H1 (cell line): ENCODE measurements around the gene SPAST. TPM values are rescaled to one million over a fixed set of nuclear protein-coding genes. Genes with fewer than 3 reads are reported as not detected.

Source experiments
- CTCF ChIA-PET: fragments of 300-600 bp; sonication (Branson Sonifier 250); formaldehyde crosslinking; loops from one replicate; lab custom pipeline; 2021; ENCODE audit not compliant: partially characterized antibody; lab: Charles Lee
- POLR2A ChIA-PET: fragments of 300-600 bp; sonication (Branson Sonifier 250); formaldehyde crosslinking; loops from one replicate; lab custom pipeline; 2021; ENCODE audit warnings: inconsistent platforms; ENCODE audit not compliant: partially characterized antibody; lab: Charles Lee
- DNase-seq, 2 experiments: peaks; one replicate each; pipeline versions ENCODE4 v3.0.0 to v3.0.0-alpha.2; 2010 to 2022; ENCODE audit warnings: low spot score in 2 of 2, low read depth in 1 of 2, mixed read lengths in 1 of 2
- FAIRE-seq: peaks from 2 replicates; lab custom pipeline; 2011; peaks lifted over from hg19 to GRCh38; lab: Jason Lieb, UNC
- H2AFZ ChIP-seq: 2 replicates; pipeline ENCODE4 v1.8.1; 2012; ENCODE audit warnings: low read length, inconsistent platforms
- H2AK5ac ChIP-seq: 2 replicates; pipeline ENCODE4 v1.6.1; 2013; ENCODE audit warnings: low read depth, low read length
- H2BK120ac ChIP-seq: replicated peaks from 2 replicates; pipeline ENCODE3; 2013; ENCODE audit warnings: low read depth, low read length, inconsistent platforms
- H2BK12ac ChIP-seq: 2 replicates; pipeline ENCODE4 v1.6.1; 2013; ENCODE audit warnings: low read depth, low read length
- H2BK15ac ChIP-seq: 2 replicates; pipeline ENCODE4 v1.6.1; 2013; ENCODE audit warnings: low read length
- H2BK20ac ChIP-seq: 2 replicates; pipeline ENCODE4 v1.6.1; 2013; ENCODE audit warnings: low read length
- H2BK5ac ChIP-seq: 2 replicates; pipeline ENCODE4 v1.6.1; 2013; ENCODE audit warnings: low read depth, low read length
- H3K14ac ChIP-seq: 2 replicates; pipeline ENCODE4 v1.6.1; 2013; ENCODE audit warnings: inconsistent platforms; ENCODE audit not compliant: insufficient read length
- H3K18ac ChIP-seq: 2 replicates; pipeline ENCODE4 v1.6.1; 2013; ENCODE audit warnings: low read length; ENCODE audit errors: extremely low read depth
- H3K23ac ChIP-seq: 2 replicates; pipeline ENCODE4 v1.6.1; 2013; ENCODE audit warnings: inconsistent platforms; ENCODE audit not compliant: insufficient read length
- H3K23me2 ChIP-seq: 2 replicates; pipeline ENCODE4 v1.6.1; 2013; ENCODE audit warnings: low read depth, low read length
- H3K27ac ChIP-seq: 2 replicates; pipeline ENCODE4 v1.6.1; 2011; ENCODE audit warnings: low read depth, low read length, inconsistent platforms
- H3K27me3 ChIP-seq, 4 experiments: replicated peaks in 1 of 4; 1 replicate in 1 of 4; 2 replicates in 3 of 4; pipeline versions ENCODE4 v1.6.1 to v1.8.1; 2011 to 2013; ENCODE audit warnings: low read length in 3 of 4, mild to moderate bottlenecking in 3 of 4, inconsistent platforms in 2 of 4, mixed read lengths in 2 of 4, moderate library complexity in 1 of 4; ENCODE audit not compliant: control insufficient read depth in 3 of 4, insufficient read depth in 3 of 4; ENCODE audit errors: extremely low read depth in 1 of 4
- H3K36me3 ChIP-seq, 4 experiments: 2 replicates each; pipeline versions ENCODE4 v1.6.1 to v1.8.1; 2011 to 2013; ENCODE audit warnings: mild to moderate bottlenecking in 4 of 4, low read length in 3 of 4, moderate library complexity in 2 of 4, control low read depth in 1 of 4, inconsistent platforms in 1 of 4; ENCODE audit not compliant: insufficient read depth in 4 of 4, control insufficient read depth in 2 of 4
- H3K4ac ChIP-seq: replicated peaks from 2 replicates; pipeline ENCODE3; 2013; ENCODE audit warnings: low read length, low read depth, mixed read lengths, inconsistent platforms; ENCODE audit not compliant: insufficient read length
- H3K4me1 ChIP-seq, 4 experiments: replicated peaks in 1 of 4; 1 replicate in 1 of 4; 2 replicates in 3 of 4; pipeline versions ENCODE4 v1.6.1 to v1.8.1; 2011 to 2013; ENCODE audit warnings: low read length in 3 of 4, inconsistent platforms in 2 of 4, mixed read lengths in 1 of 4; ENCODE audit not compliant: insufficient read depth in 4 of 4, control insufficient read depth in 3 of 4
- H3K4me2 ChIP-seq, 2 experiments: 2 replicates each; pipeline versions ENCODE4 v1.6.1 to v1.8.1; 2011 to 2013; ENCODE audit warnings: low read depth in 2 of 2, low read length in 2 of 2, control low read depth in 1 of 2, inconsistent platforms in 1 of 2, mild to moderate bottlenecking in 1 of 2; ENCODE audit not compliant: insufficient read depth in 1 of 2
- H3K4me3 ChIP-seq, 4 experiments: fragments of 200-600, 300-600 bp in 1 of 4; sonication (generic), shearing (Covaris generic), sonication (Bioruptor Twin) in 1 of 4; 2 replicates each; pipeline versions ENCODE4 v1.5.1 to v1.8.1; 2011 to 2016; ENCODE audit warnings: low read length in 4 of 4, low read depth in 3 of 4, control low read depth in 2 of 4, inconsistent platforms in 2 of 4, mild to moderate bottlenecking in 2 of 4, mixed read lengths in 1 of 4, moderate library complexity in 1 of 4; ENCODE audit not compliant: insufficient read depth in 2 of 4; ENCODE audit errors: extremely low read depth in 1 of 4
- H3K56ac ChIP-seq: replicated peaks from 2 replicates; pipeline ENCODE3; 2013; ENCODE audit warnings: low read depth, mild to moderate bottlenecking, mixed read lengths, low read length, inconsistent platforms; ENCODE audit not compliant: insufficient read length
- H3K79me1 ChIP-seq: 2 replicates; pipeline ENCODE4 v1.6.1; 2013; ENCODE audit warnings: low read depth, low read length, control low read depth
- H3K79me2 ChIP-seq, 2 experiments: 2 replicates each; pipeline versions ENCODE4 v1.6.1 to v1.8.1; 2012 to 2013; ENCODE audit warnings: low read length in 2 of 2, mild to moderate bottlenecking in 2 of 2, inconsistent platforms in 1 of 2; ENCODE audit not compliant: insufficient read depth in 2 of 2, control insufficient read depth in 1 of 2
- H3K9ac ChIP-seq, 4 experiments: replicated peaks in 1 of 4; 1 replicate in 1 of 4; 2 replicates in 3 of 4; pipeline versions ENCODE4 v1.6.1 to v1.8.1; 2011 to 2013; ENCODE audit warnings: low read depth in 3 of 4, low read length in 3 of 4, control low read depth in 2 of 4, mild to moderate bottlenecking in 2 of 4, moderate library complexity in 2 of 4, inconsistent platforms in 1 of 4; ENCODE audit errors: extremely low read depth in 1 of 4
- H3K9me3 ChIP-seq, 2 experiments: 2 replicates each; pipeline versions ENCODE4 v1.6.1 to v1.8.1; 2012 to 2013; ENCODE audit warnings: mild to moderate bottlenecking in 2 of 2, moderate library complexity in 2 of 2, control low read depth in 1 of 2, inconsistent platforms in 1 of 2, low read depth in 1 of 2, low read length in 1 of 2, mixed read lengths in 1 of 2; ENCODE audit not compliant: insufficient read depth in 2 of 2
- H4K20me1 ChIP-seq, 2 experiments: replicated peaks in 1 of 2; 2 replicates each; pipeline versions ENCODE3 to v1.8.1; 2011 to 2013; ENCODE audit warnings: inconsistent platforms in 2 of 2, low read length in 2 of 2, mild to moderate bottlenecking in 1 of 2; ENCODE audit not compliant: insufficient read depth in 2 of 2, control insufficient read depth in 1 of 2
- H4K5ac ChIP-seq: 2 replicates; pipeline ENCODE4 v1.6.1; 2013; ENCODE audit warnings: low read length, low read depth, mixed read lengths, inconsistent platforms; ENCODE audit not compliant: insufficient read length
- H4K8ac ChIP-seq: 2 replicates; pipeline ENCODE4 v1.8.0; 2013; ENCODE audit warnings: mild to moderate bottlenecking, moderate library complexity, low read length, inconsistent platforms; ENCODE audit not compliant: insufficient read depth; ENCODE audit errors: extremely low read depth
- H4K91ac ChIP-seq: replicated peaks from 2 replicates; pipeline ENCODE3; 2013; ENCODE audit warnings: low read length, mixed read lengths, inconsistent platforms; ENCODE audit not compliant: insufficient read length
- BCL11A ChIP-seq, 2 experiments: IDR thresholded peaks; one replicate each; pipeline ENCODE4 v1.6.1; 2011; ENCODE audit warnings: low read depth in 2 of 2, low read length in 2 of 2, mild to moderate bottlenecking in 2 of 2
- CEBPB ChIP-seq: IDR thresholded peaks from 2 replicates; pipeline ENCODE4 v1.6.1; 2012; ENCODE audit warnings: low read depth, low read length
- CREB1 ChIP-seq: IDR thresholded peaks from 2 replicates; pipeline ENCODE4 v1.6.1; 2012; ENCODE audit warnings: inconsistent platforms
- GABPA ChIP-seq: IDR thresholded peaks from 2 replicates; pipeline ENCODE4 v1.6.1; 2011; ENCODE audit warnings: mild to moderate bottlenecking, low read length, moderate library complexity, borderline replicate concordance; ENCODE audit not compliant: insufficient read depth
- HDAC6 ChIP-seq: IDR thresholded peaks from one replicate; pipeline ENCODE4 v1.7.1; 2012; ENCODE audit warnings: low read depth, mild to moderate bottlenecking, inconsistent platforms, low read length, moderate library complexity
- JUN ChIP-seq: IDR thresholded peaks from 2 replicates; pipeline ENCODE4 v1.6.1; 2011; ENCODE audit warnings: low read depth, mild to moderate bottlenecking, improper control_type of control experiment, low read length
- KDM5A ChIP-seq: fragments of 200-600 bp; IDR thresholded peaks from 2 replicates; pipeline ENCODE4 v1.7.1; 2012; ENCODE audit warnings: mild to moderate bottlenecking, low read length, inconsistent platforms, mixed read lengths
- POU5F1 ChIP-seq: IDR thresholded peaks from 2 replicates; pipeline ENCODE4 v1.6.1; 2011; ENCODE audit warnings: low read depth, mild to moderate bottlenecking, low read length, moderate library complexity
- RBBP5 ChIP-seq: IDR thresholded peaks from 2 replicates; pipeline ENCODE4 v1.7.1; 2012; ENCODE audit warnings: low read depth, mild to moderate bottlenecking, inconsistent platforms, low read length, moderate library complexity, borderline replicate concordance
- RXRA ChIP-seq: IDR thresholded peaks from 2 replicates; pipeline ENCODE4 v1.6.1; 2011; ENCODE audit warnings: low read depth, mild to moderate bottlenecking, low read length, moderate library complexity; ENCODE audit not compliant: insufficient read depth
- SIRT6 ChIP-seq: IDR thresholded peaks from one replicate; pipeline ENCODE4 v1.7.1; 2012; ENCODE audit warnings: low read length, inconsistent platforms
- SP4 ChIP-seq: IDR thresholded peaks from 2 replicates; pipeline ENCODE4 v1.6.1; 2012; ENCODE audit warnings: low read length, inconsistent platforms
- SRF ChIP-seq: IDR thresholded peaks from 2 replicates; pipeline ENCODE4 v1.6.1; 2011; ENCODE audit warnings: mild to moderate bottlenecking, low read depth, low read length, moderate library complexity
- SUZ12 ChIP-seq: fragments of 200-600 bp; sonication (generic); IDR thresholded peaks from 2 replicates; pipeline ENCODE4 v1.6.1; 2012; ENCODE audit warnings: mild to moderate bottlenecking, inconsistent platforms, low read length, moderate library complexity, mixed read lengths
- TEAD4 ChIP-seq: IDR thresholded peaks from 2 replicates; pipeline ENCODE4 v1.6.1; 2012; ENCODE audit warnings: low read depth, low read length, inconsistent platforms, mixed read lengths
- WGBS, 2 experiments: shearing (Covaris generic) in 1 of 2; methylation state at CpG; one replicate each; pipeline versions ENCODE4 v1.1.6 to v1.1.7; 2013 to 2015; ENCODE audit warnings: low lambda C conversion rate in 2 of 2, mixed read lengths in 2 of 2, inconsistent platforms in 1 of 2, low coverage in 1 of 2, missing lambda C conversion rate in 1 of 2; ENCODE audit not compliant: insufficient replicate concordance in 2 of 2, insufficient coverage in 1 of 2, insufficient read length in 1 of 2; ENCODE audit errors: extremely low coverage in 1 of 2, missing lambda C conversion rate in 1 of 2; 5-methylcytosine and 5-hydroxymethylcytosine counted together
- polyA plus RNA-seq, 7 experiments: library from polyadenylated mRNA; depleted of rRNA in 3 of 7; stranded (reverse) in 5 of 7; unstranded in 2 of 7; fragments of >200 nt in 5 of 7; fragments of 200-250 nt in 2 of 7; gene quantifications; 1 replicate in 5 of 7; 2 replicates in 1 of 7; 4 replicates in 1 of 7; pipeline versions ENCODE4 v1.2.1 to v1.2.3, GENCODE V29; 2011 to 2013; ENCODE audit warnings: missing spikeins in 2 of 7, mixed read lengths in 2 of 7
- total RNA-seq: library from RNA; stranded (reverse); fragmentation: NEBNext Ultra II Directional; extraction: Animal tissue kit (Norgen Biotek cat#: 25700); gene quantifications from 2 replicates; pipeline ENCODE4 v1.2.1, GENCODE V29; 2021
- TF ChIP-seq, protein P1 (sequence below): IDR thresholded peaks from 2 replicates; pipeline ENCODE4 v1.6.1; 2012; ENCODE audit warnings: inconsistent platforms

Gene SPAST
- total and polyA plus RNA-seq, 2 of the 8 experiments (the other 6 are each of a cell fraction or from before 2014, with no cell fraction given), result 4.4 to 36.0 TPM

DNA sequence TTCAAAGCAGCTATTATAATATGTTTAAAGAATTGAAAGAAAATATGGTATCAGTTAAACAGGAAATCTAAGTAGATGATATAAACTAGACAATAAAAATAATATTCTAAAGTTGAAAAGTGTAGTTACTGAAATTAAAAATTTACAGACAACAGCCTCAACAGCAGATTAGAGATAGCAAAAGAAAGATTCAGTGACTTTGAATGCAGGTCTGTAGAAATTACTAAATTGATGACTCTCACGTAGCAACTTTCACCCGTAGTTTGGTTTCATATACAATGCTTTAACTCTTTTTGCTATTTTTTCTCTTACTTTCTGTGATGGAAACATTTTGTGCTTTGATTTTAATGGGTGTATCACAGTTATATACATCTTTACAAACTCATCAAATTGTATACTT is 44.8 kb downstream of the SPAST start:
- Histone ChIP-seq H2BK20ac (no peak overlapping the region), H3K4me1 (no peaks in the 10 kb centered on the region), H3K4me3 (no peak overlapping the region), H3K9ac (no peak overlapping the region), H3K56ac (no peak overlapping the region), H2BK12ac (no peak overlapping the region), H3K23ac (no peak overlapping the region), H4K20me1 (no peaks in the 10 kb centered on the region), H3K79me1 (no peaks in the 10 kb centered on the region), H3K18ac (no peak overlapping the region), H4K5ac (no peak overlapping the region), H4K8ac (no peak overlapping the region), H3K27me3 (no peaks in the 10 kb centered on the region), H3K27ac (no peak overlapping the region), H3K23me2 (no peaks in the 10 kb centered on the region), H4K91ac (no peak overlapping the region), H2AFZ (no peak overlapping the region), H3K14ac (no peak overlapping the region), H2BK15ac (no peak overlapping the region), H3K9me3 (peaks cover 12 to 16% of the 10 kb centered on the region in 2 experiments; a peak in 3 of 4 replicates), H3K36me3 (peaks cover 0 to 18% (median 9%) of the 10 kb centered on the region in 4 experiments; a peak in 3 of 8 replicates), H3K4ac (no peak overlapping the region), H3K79me2 (no peaks in the 10 kb centered on the region), H2AK5ac (no peak overlapping the region), H2BK5ac (no peak overlapping the region), H2BK120ac (no peak overlapping the region), H3K4me2 (no peak overlapping the region)
- 88% methylated on average over 2 of the region's 2 CpGs; no CpG with 5 or more reads in 1 of the 2 experiments for WGBS, 2 experiments
- no peak for FAIRE-seq
- DNase-seq, result no peak
- POLR2A ChIA-PET, result no interaction called here
- CTCF ChIA-PET, result no interaction called here
- TF ChIP-seq POU5F1, result no peak
- TF ChIP-seq SIRT6, result no peak
- no peak for TF ChIP-seq CREB1
- no peak for TF ChIP-seq CEBPB
- TF ChIP-seq RXRA, result no peak
- no peak for TF ChIP-seq SP4
- TF ChIP-seq HDAC6, result no peak
- no peak for TF ChIP-seq TEAD4
- TF ChIP-seq GABPA, result no peak
- TF ChIP-seq, protein P1, sequence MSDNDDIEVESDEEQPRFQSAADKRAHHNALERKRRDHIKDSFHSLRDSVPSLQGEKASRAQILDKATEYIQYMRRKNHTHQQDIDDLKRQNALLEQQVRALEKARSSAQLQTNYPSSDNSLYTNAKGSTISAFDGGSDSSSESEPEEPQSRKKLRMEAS, result no peak
- no peak for TF ChIP-seq SRF
- no peak for TF ChIP-seq SUZ12
- TF ChIP-seq JUN, result no peak
- TF ChIP-seq RBBP5, result no peak
- no peak for TF ChIP-seq KDM5A
- TF ChIP-seq BCL11A (IDR thresholded peaks at IDR 0.05; ENCODE audit: low read depth in 2 of 2, low read length in 2 of 2), result no peak
